ENCODE results near the gene FAM3A.
"Not testable (repeated sequence)": the region's sequence is repeated elsewhere in the genome, so short reads cannot be mapped to it uniquely, and the experiment has no call there.

- TF ChIP-seq CTCF (conservative IDR thresholded peaks at IDR 0.05; ENCODE audit: low read length); EZH2phosphoT487 (IDR thresholded peaks at IDR 0.05; ENCODE audit: borderline replicate concordance): not testable (repeated sequence)
Observed at GRCh38 chrX:154562295-154562694, 46.3 kb upstream of the FAM3A start.

Measured in Loucy (cell line).